ENCODE measurements around the gene NEK7. TPM values are rescaled to one million over a fixed set of nuclear protein-coding genes. Genes with fewer than 3 reads are reported as not detected.
"Not testable (repeated sequence)": the region's sequence is repeated elsewhere in the genome, so short reads cannot be mapped to it uniquely, and the experiment has no call there.

NEK7 gene
- total RNA-seq, 2 experiments from 2014 or later: 61.5 to 63.2 TPM

- no peak overlapping the region for H3K4me3 Mint-ChIP-seq
- H3K4me1 Mint-ChIP-seq (ENCODE audit: low read depth): no peaks in the 10 kb centered on the region
- DNase-seq: no peak
- peaks cover 35% of the 10 kb centered on the region for H3K9me3 Mint-ChIP-seq (ENCODE audit: insufficient read depth)
- H3K27me3 Mint-ChIP-seq (ENCODE audit: low read depth): no peaks in the 10 kb centered on the region
- ChIA-PET CTCF (no interaction called here), POLR2A (no interaction called here)
- H3K27ac Mint-ChIP-seq: no peak overlapping the region
- peaks cover 39% of the 10 kb centered on the region for H3K36me3 Mint-ChIP-seq (ENCODE audit: low read depth)
- no peak for ATAC-seq
Observed at GRCh38 chr1:198214924-198215323, 58.1 kb downstream of the NEK7 start.

- Mint-ChIP-seq H3K27me3 (ENCODE audit: low read depth) (no peaks in the 10 kb centered on the region), H3K4me3 (no peak overlapping the region), H3K27ac (no peak overlapping the region), H3K36me3 (ENCODE audit: low read depth) (peaks cover 25% of the 10 kb centered on the region), H3K4me1 (ENCODE audit: low read depth) (no peaks in the 10 kb centered on the region), H3K9me3 (ENCODE audit: insufficient read depth) (peaks cover 24% of the 10 kb centered on the region)
- no peak for ATAC-seq
- ChIA-PET CTCF (interaction anchor here (0.7 to 1.3 kb wide), 2 partner anchors 12 to 33 kb away, joined by 3 read pairs; no protein-coding TSS in a partner anchor), POLR2A (no interaction called here)
- no peak for DNase-seq
Observed at GRCh38 chr1:198220428-198220827, 63.6 kb downstream of the NEK7 start.

GRCh38 chr1:198227010-198227409 is 70.2 kb downstream of the NEK7 start:
- H3K4me1 Mint-ChIP-seq (ENCODE audit: low read depth); H3K27me3 Mint-ChIP-seq (ENCODE audit: low read depth); DNase-seq; H3K27ac Mint-ChIP-seq; ATAC-seq; POLR2A ChIA-PET; H3K4me3 Mint-ChIP-seq; CTCF ChIA-PET: not testable (repeated sequence)
- Mint-ChIP-seq H3K9me3 (ENCODE audit: insufficient read depth) (peaks cover 12% of the 10 kb centered on the region), H3K36me3 (ENCODE audit: low read depth) (peaks cover 37% of the 10 kb centered on the region)

GRCh38 chr1:198227454-198227853 is 70.7 kb downstream of the NEK7 start:
- DNase-seq; POLR2A ChIA-PET; H3K4me1 Mint-ChIP-seq (ENCODE audit: low read depth); H3K27me3 Mint-ChIP-seq (ENCODE audit: low read depth); H3K27ac Mint-ChIP-seq; ATAC-seq; H3K4me3 Mint-ChIP-seq; CTCF ChIA-PET: not testable (repeated sequence)
- Mint-ChIP-seq H3K36me3 (ENCODE audit: low read depth) (peaks cover 37% of the 10 kb centered on the region), H3K9me3 (ENCODE audit: insufficient read depth) (peaks cover 12% of the 10 kb centered on the region)

GRCh38 chr1:198228925-198229324 is 72.1 kb downstream of the NEK7 start:
- POLR2A ChIA-PET: no interaction called here
- Mint-ChIP-seq H3K4me3 (no peak overlapping the region), H3K4me1 (ENCODE audit: low read depth) (peaks cover 5% of the 10 kb centered on the region), H3K27ac (no peak overlapping the region), H3K27me3 (ENCODE audit: low read depth) (no peaks in the 10 kb centered on the region), H3K36me3 (ENCODE audit: low read depth) (peaks cover 35% of the 10 kb centered on the region), H3K9me3 (ENCODE audit: insufficient read depth) (peaks cover 12% of the 10 kb centered on the region)
- DNase-seq (no peak), ATAC-seq (no peak)
- CTCF ChIA-PET: no interaction called here

GRCh38 chr1:198231779-198232178 is 75.0 kb downstream of the NEK7 start:
- Mint-ChIP-seq H3K9me3 (ENCODE audit: insufficient read depth) (peaks cover 5% of the 10 kb centered on the region), H3K36me3 (ENCODE audit: low read depth) (peaks cover 30% of the 10 kb centered on the region), H3K4me1 (ENCODE audit: low read depth) (peaks cover 13% of the 10 kb centered on the region), H3K4me3 (no peak overlapping the region), H3K27ac (no peak overlapping the region), H3K27me3 (ENCODE audit: low read depth) (no peaks in the 10 kb centered on the region)
- DNase-seq (no peak), ATAC-seq (no peak)
- CTCF ChIA-PET: interaction anchor here (0.8 to 1.4 kb wide), 2 partner anchors 11 to 143 kb away, joined by 3 read pairs; no protein-coding TSS in a partner anchor
- POLR2A ChIA-PET: no interaction called here

- H3K9me3 Mint-ChIP-seq (ENCODE audit: insufficient read depth): peaks cover 5% of the 10 kb centered on the region
- DNase-seq (no peak), ATAC-seq (no peak)
- H3K4me1 Mint-ChIP-seq (ENCODE audit: low read depth): peaks cover 13% of the 10 kb centered on the region
- H3K36me3 Mint-ChIP-seq (ENCODE audit: low read depth): peaks cover 26% of the 10 kb centered on the region
- no peak overlapping the region for H3K27ac Mint-ChIP-seq
- ChIA-PET POLR2A (no interaction called here), CTCF (interaction anchor here (0.8 kb wide), 1 partner anchor 12 kb away, joined by 3 read pairs; no protein-coding TSS in a partner anchor)
- H3K4me3 Mint-ChIP-seq: no peak overlapping the region
- no peaks in the 10 kb centered on the region for H3K27me3 Mint-ChIP-seq (ENCODE audit: low read depth)
Observed at GRCh38 chr1:198232378-198232777, 75.6 kb downstream of the NEK7 start.

- ChIA-PET CTCF (no interaction called here), POLR2A (no interaction called here)
- DNase-seq: no peak
- H3K4me1 Mint-ChIP-seq (ENCODE audit: low read depth): peaks cover 13% of the 10 kb centered on the region
- H3K4me3 Mint-ChIP-seq: no peak overlapping the region
- H3K27ac Mint-ChIP-seq: no peak overlapping the region
- H3K36me3 Mint-ChIP-seq (ENCODE audit: low read depth): peaks cover 25% of the 10 kb centered on the region
- no peaks in the 10 kb centered on the region for H3K27me3 Mint-ChIP-seq (ENCODE audit: low read depth)
- no peak for ATAC-seq
- H3K9me3 Mint-ChIP-seq (ENCODE audit: insufficient read depth): peaks cover 5% of the 10 kb centered on the region
Observed at GRCh38 chr1:198232940-198233675, 76.3 kb downstream of the NEK7 start.

GRCh38 chr1:198234520-198235251 is 77.9 kb downstream of the NEK7 start:
- H3K9me3 Mint-ChIP-seq (ENCODE audit: insufficient read depth): peaks cover 3% of the 10 kb centered on the region
- peak overlapping the region; percentile 13 for H3K4me3 Mint-ChIP-seq
- ATAC-seq (no peak), DNase-seq (no peak)
- H3K36me3 Mint-ChIP-seq (ENCODE audit: low read depth): peaks cover 26% of the 10 kb centered on the region
- H3K4me1 Mint-ChIP-seq (ENCODE audit: low read depth): peaks cover 13% of the 10 kb centered on the region
- ChIA-PET CTCF (no interaction called here), POLR2A (no interaction called here)
- no peaks in the 10 kb centered on the region for H3K27me3 Mint-ChIP-seq (ENCODE audit: low read depth)
- no peak overlapping the region for H3K27ac Mint-ChIP-seq

GRCh38 chr1:198238121-198238520 is 81.3 kb downstream of the NEK7 start:
- Mint-ChIP-seq H3K4me3 (no peak overlapping the region), H3K36me3 (ENCODE audit: low read depth) (peaks cover 19% of the 10 kb centered on the region), H3K27ac (no peak overlapping the region), H3K27me3 (ENCODE audit: low read depth) (no peaks in the 10 kb centered on the region), H3K4me1 (ENCODE audit: low read depth) (peaks cover 15% of the 10 kb centered on the region), H3K9me3 (ENCODE audit: insufficient read depth) (no peaks in the 10 kb centered on the region)
- ATAC-seq (no peak), DNase-seq (no peak)
- POLR2A ChIA-PET: no interaction called here
- CTCF ChIA-PET: no interaction called here

- no peak overlapping the region for H3K4me3 Mint-ChIP-seq
- CTCF ChIA-PET: no interaction called here
Observed at GRCh38 chr1:198241553-198241952, 84.8 kb downstream of the NEK7 start.

GRCh38 chr1:198244772-198245171 is 88.0 kb downstream of the NEK7 start:
- DNase-seq (no peak), ATAC-seq (no peak)
- H3K27ac Mint-ChIP-seq: no peak overlapping the region
- no peak overlapping the region for H3K4me3 Mint-ChIP-seq
- CTCF ChIA-PET: interaction anchor here (1.1 kb wide), 1 partner anchor 10 kb away, joined by 4 read pairs; no protein-coding TSS in a partner anchor
- H3K4me1 Mint-ChIP-seq (ENCODE audit: low read depth): peaks cover 12% of the 10 kb centered on the region
- H3K9me3 Mint-ChIP-seq (ENCODE audit: insufficient read depth): peaks cover 4% of the 10 kb centered on the region
- peaks cover 28% of the 10 kb centered on the region for H3K36me3 Mint-ChIP-seq (ENCODE audit: low read depth)
- H3K27me3 Mint-ChIP-seq (ENCODE audit: low read depth): no peaks in the 10 kb centered on the region
- POLR2A ChIA-PET: no interaction called here

More at GRCh38 chr1:198241553-198241952, 84.8 kb downstream of the NEK7 start:
- Mint-ChIP-seq H3K4me1 (ENCODE audit: low read depth) (peaks cover 5% of the 10 kb centered on the region), H3K9me3 (ENCODE audit: insufficient read depth) (no peaks in the 10 kb centered on the region), H3K27ac (no peak overlapping the region), H3K36me3 (ENCODE audit: low read depth) (peaks cover 21% of the 10 kb centered on the region), H3K27me3 (ENCODE audit: low read depth) (no peaks in the 10 kb centered on the region)
- ATAC-seq: no peak
- POLR2A ChIA-PET: no interaction called here
- no peak for DNase-seq

Measured in activated CD8-positive, alpha-beta T cell treated with anti-CD3 and anti-CD28 coated beads, Interleukin-2, amount 10 ng/mL, durations not matched to agents 7 days and 5 days (primary cell).